GM12878 (cell line): ENCODE results near the gene C1S. TPM values are rescaled to one million over a fixed set of nuclear protein-coding genes. Genes with fewer than 3 reads are reported as not detected.

ENCODE experiments used
- BCL11A ChIP-seq: IDR thresholded peaks from 2 replicates; pipeline ENCODE4 v1.6.1; 2011; ENCODE audit warnings: low read depth, low read length
- ESRRA ChIP-seq: IDR thresholded peaks from 2 replicates; pipeline ENCODE4 v1.6.1; 2012; ENCODE audit warnings: mild to moderate bottlenecking, low read length, improper control_type of control experiment
- IRF4 ChIP-seq: IDR thresholded peaks from 2 replicates; pipeline ENCODE4 v1.6.1; 2011; ENCODE audit warnings: low read depth, low read length
- RUNX3 ChIP-seq: IDR thresholded peaks from 2 replicates; pipeline ENCODE4 v1.6.1; 2012; ENCODE audit warnings: low read length, inconsistent platforms
- SREBF1 ChIP-seq: IDR thresholded peaks from 2 replicates; pipeline ENCODE4 v1.6.1; 2012; ENCODE audit warnings: mild to moderate bottlenecking, low read length
- SUPT20H ChIP-seq: IDR thresholded peaks from 2 replicates; pipeline ENCODE4 v1.6.1; 2011; ENCODE audit warnings: low read depth, mild to moderate bottlenecking, low read length, moderate library complexity, borderline replicate concordance; ENCODE audit not compliant: control insufficient read depth
- SUZ12 ChIP-seq: fragments of 200-600 bp; sonication (generic); IDR thresholded peaks from one replicate; pipeline ENCODE4 v1.6.1; 2018; ENCODE audit warnings: antibody characterized with exemption, mild to moderate bottlenecking; ENCODE audit not compliant: unreplicated experiment
- ZNF217 ChIP-seq: fragments of 450-650 bp; IDR thresholded peaks from 2 replicates; pipeline ENCODE4 v1.6.1; 2017; ENCODE audit warnings: antibody characterized with exemption, mild to moderate bottlenecking
- ZNF384 ChIP-seq: IDR thresholded peaks from 2 replicates; pipeline ENCODE4 v1.6.1; 2012; ENCODE audit warnings: low read depth, mild to moderate bottlenecking, low read length, improper control_type of control experiment, borderline replicate concordance
- polyA plus RNA-seq, 11 experiments: library from polyadenylated mRNA; depleted of rRNA in 4 of 11; unstranded in 6 of 11; stranded (reverse) in 5 of 11; fragments of >200 nt; fragmentation: Nextera tagmentation in 4 of 11; fragmentation: Illumina TruSeq in 1 of 11; extraction: Ambion mirVana in 4 of 11; extraction: Trizol in 1 of 11; gene quantifications; 1 replicate in 1 of 11; 2 replicates in 10 of 11; pipeline versions ENCODE4 v1.2.1 to v1.2.3, GENCODE V29; 2011 to 2016; ENCODE audit warnings: inconsistent platforms in 2 of 11, missing spikeins in 2 of 11, low read depth in 1 of 11
- total RNA-seq, 4 experiments: library from RNA; depleted of rRNA in 3 of 4; stranded (reverse); fragments of >200 nt in 3 of 4; fragmentation: Illumina TruSeq in 1 of 4; extraction: Trizol in 1 of 4; gene quantifications; 2 replicates each; pipeline versions ENCODE4 v1.2.1 to v1.2.3, GENCODE V29; 2013 to 2021
- TF ChIP-seq, protein P1 (sequence below): IDR thresholded peaks from 2 replicates; pipeline ENCODE4 v1.6.1; 2011; ENCODE audit warnings: low read depth, low read length, improper control_type of control experiment, borderline replicate concordance
- TF ChIP-seq, protein P2 (sequence below): fragments of 450-650 bp; formaldehyde crosslinking; IDR thresholded peaks from 2 replicates; pipeline ENCODE4 v1.4.0; 2022; ENCODE audit warnings: mild to moderate bottlenecking, moderate library complexity
- TF ChIP-seq, protein P3 (sequence below), 3 experiments: IDR thresholded peaks in 2 of 3; conservative IDR thresholded peaks in 1 of 3; 2 replicates each; pipeline ENCODE4 v1.5.1; 2011; ENCODE audit warnings: low read depth in 3 of 3, low read length in 3 of 3, mild to moderate bottlenecking in 3 of 3, control low read depth in 2 of 3, moderate library complexity in 2 of 3, inconsistent platforms in 1 of 3, mixed read lengths in 1 of 3; ENCODE audit not compliant: control insufficient read depth in 2 of 3, insufficient read depth in 1 of 3; ENCODE audit errors: extremely low read depth in 1 of 3

Gene C1S
- total and polyA plus RNA-seq, 10 of the 15 experiments (the other 5 are each of a cell fraction or from before 2014, with no cell fraction given) = 0.10 to 1.4 (median 0.42) TPM

DNA sequence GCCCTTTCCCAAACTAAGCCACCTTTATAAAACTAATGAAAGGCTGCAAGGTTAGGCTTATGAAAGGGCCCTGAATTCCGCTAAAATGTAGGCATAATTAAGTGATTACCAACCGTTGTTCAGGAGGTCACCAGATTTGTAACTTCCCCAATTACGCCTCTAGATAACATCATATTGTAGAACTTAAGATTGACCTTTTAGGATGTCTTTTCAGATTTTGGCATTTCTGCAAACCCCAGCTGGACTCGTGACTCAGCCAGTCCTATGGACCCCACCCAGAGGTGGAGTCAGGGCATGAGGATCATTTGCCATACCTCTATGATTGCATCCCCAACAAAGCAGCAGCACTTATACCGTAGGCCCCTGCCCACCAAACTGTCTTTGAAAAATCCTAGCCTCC is 38.6 kb upstream of the C1S start (continued):
- TF ChIP-seq RUNX3 (no peak), BCL11A (no peak), ESRRA (no peak), ZNF217 (no peak), SUPT20H (no peak), SUZ12 (no peak), ZNF384 (no peak), IRF4 (no peak), SREBF1 (no peak)
- TF ChIP-seq, protein P1, sequence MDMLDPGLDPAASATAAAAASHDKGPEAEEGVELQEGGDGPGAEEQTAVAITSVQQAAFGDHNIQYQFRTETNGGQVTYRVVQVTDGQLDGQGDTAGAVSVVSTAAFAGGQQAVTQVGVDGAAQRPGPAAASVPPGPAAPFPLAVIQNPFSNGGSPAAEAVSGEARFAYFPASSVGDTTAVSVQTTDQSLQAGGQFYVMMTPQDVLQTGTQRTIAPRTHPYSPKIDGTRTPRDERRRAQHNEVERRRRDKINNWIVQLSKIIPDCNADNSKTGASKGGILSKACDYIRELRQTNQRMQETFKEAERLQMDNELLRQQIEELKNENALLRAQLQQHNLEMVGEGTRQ = no peak
- TF ChIP-seq, protein P2, sequence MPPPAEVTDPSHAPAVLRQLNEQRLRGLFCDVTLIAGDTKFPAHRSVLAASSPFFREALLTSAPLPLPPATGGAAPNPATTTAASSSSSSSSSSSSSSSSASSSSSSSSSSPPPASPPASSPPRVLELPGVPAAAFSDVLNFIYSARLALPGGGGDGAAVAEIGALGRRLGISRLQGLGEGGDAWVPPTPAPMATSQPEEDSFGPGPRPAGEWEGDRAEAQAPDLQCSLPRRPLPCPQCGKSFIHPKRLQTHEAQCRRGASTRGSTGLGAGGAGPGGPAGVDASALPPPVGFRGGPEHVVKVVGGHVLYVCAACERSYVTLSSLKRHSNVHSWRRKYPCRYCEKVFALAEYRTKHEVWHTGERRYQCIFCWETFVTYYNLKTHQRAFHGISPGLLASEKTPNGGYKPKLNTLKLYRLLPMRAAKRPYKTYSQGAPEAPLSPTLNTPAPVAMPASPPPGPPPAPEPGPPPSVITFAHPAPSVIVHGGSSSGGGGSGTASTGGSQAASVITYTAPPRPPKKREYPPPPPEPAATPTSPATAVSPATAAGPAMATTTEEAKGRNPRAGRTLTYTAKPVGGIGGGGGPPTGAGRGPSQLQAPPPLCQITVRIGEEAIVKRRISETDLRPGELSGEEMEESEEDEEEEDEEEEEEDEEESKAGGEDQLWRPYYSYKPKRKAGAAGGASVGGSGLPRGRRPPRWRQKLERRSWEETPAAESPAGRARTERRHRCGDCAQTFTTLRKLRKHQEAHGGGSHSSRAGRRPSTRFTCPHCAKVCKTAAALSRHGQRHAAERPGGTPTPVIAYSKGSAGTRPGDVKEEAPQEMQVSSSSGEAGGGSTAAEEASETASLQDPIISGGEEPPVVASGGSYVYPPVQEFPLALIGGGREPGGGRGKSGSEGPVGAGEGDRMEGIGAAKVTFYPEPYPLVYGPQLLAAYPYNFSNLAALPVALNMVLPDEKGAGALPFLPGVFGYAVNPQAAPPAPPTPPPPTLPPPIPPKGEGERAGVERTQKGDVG = no peak
- TF ChIP-seq, protein P3, sequence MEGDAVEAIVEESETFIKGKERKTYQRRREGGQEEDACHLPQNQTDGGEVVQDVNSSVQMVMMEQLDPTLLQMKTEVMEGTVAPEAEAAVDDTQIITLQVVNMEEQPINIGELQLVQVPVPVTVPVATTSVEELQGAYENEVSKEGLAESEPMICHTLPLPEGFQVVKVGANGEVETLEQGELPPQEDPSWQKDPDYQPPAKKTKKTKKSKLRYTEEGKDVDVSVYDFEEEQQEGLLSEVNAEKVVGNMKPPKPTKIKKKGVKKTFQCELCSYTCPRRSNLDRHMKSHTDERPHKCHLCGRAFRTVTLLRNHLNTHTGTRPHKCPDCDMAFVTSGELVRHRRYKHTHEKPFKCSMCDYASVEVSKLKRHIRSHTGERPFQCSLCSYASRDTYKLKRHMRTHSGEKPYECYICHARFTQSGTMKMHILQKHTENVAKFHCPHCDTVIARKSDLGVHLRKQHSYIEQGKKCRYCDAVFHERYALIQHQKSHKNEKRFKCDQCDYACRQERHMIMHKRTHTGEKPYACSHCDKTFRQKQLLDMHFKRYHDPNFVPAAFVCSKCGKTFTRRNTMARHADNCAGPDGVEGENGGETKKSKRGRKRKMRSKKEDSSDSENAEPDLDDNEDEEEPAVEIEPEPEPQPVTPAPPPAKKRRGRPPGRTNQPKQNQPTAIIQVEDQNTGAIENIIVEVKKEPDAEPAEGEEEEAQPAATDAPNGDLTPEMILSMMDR (IDR thresholded peaks at IDR 0.05 in 2 of 3, conservative IDR thresholded peaks at IDR 0.05 in 1 of 3; ENCODE audit: control insufficient read depth in 2 of 3, extremely low read depth in 1 of 3, insufficient read depth in 1 of 3, low read depth in 3 of 3, low read length in 3 of 3) = no peak
